Breast epithelium (tissue), 3 donors: ENCODE measurements around the gene ITPR1.

Source experiments
- POLR2AphosphoS5 ChIP-seq, 3 donors: sonication (generic); formaldehyde crosslinking; IDR thresholded peaks; one replicate each; pipeline ENCODE4 v1.6.1; 2017; ENCODE audit warnings: antibody characterized with exemption in 3 of 3
- TF ChIP-seq, protein P1 (sequence below), 3 donors: fragments of 450-650 bp; IDR thresholded peaks; one replicate each; pipeline ENCODE4 v1.5.1; 2016 to 2017; ENCODE audit warnings: antibody characterized with exemption in 3 of 3, mild to moderate bottlenecking in 3 of 3, moderate library complexity in 3 of 3

DNA sequence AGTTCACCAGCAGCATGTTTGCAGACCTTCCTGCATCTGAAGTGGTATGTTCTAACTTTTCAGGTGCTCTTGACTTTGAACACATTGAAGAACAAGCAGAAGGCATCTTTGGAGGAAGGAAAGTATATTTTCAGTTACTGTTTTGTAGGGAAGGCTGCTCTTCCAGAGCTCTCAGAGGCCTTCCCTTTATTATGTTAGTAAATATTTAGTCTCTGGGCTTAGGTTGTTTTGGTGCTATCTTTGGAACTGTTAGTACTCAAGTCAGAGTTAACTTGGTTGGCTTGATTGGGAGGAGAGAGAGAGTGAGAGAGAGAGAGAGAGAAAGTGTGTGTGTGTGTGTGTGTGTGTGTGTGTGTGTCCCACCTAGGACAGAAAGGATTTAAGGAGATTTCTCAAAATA lies 188.2 kb downstream of the ITPR1 start:
- TF ChIP-seq, protein P1, sequence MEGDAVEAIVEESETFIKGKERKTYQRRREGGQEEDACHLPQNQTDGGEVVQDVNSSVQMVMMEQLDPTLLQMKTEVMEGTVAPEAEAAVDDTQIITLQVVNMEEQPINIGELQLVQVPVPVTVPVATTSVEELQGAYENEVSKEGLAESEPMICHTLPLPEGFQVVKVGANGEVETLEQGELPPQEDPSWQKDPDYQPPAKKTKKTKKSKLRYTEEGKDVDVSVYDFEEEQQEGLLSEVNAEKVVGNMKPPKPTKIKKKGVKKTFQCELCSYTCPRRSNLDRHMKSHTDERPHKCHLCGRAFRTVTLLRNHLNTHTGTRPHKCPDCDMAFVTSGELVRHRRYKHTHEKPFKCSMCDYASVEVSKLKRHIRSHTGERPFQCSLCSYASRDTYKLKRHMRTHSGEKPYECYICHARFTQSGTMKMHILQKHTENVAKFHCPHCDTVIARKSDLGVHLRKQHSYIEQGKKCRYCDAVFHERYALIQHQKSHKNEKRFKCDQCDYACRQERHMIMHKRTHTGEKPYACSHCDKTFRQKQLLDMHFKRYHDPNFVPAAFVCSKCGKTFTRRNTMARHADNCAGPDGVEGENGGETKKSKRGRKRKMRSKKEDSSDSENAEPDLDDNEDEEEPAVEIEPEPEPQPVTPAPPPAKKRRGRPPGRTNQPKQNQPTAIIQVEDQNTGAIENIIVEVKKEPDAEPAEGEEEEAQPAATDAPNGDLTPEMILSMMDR (IDR thresholded peaks at IDR 0.05), result no peak
- no peak for TF ChIP-seq POLR2AphosphoS5 (IDR thresholded peaks at IDR 0.05)
